GM10266 (cell line): ENCODE data around the gene AKAP9.

ENCODE experiments used
- DNase-seq: peaks from one replicate; pipeline ENCODE4 v3.0.0; 2012; ENCODE audit errors: extremely low spot score
- TF ChIP-seq, protein P1 (sequence below): IDR thresholded peaks from 2 replicates; pipeline ENCODE4 v1.5.1; 2012; ENCODE audit warnings: mild to moderate bottlenecking, low read depth; ENCODE audit not compliant: control insufficient read depth, insufficient read depth; ENCODE audit errors: missing control alignments

The AKAP9 gene

GRCh38 chr7:92051655-92052054, 111.0 kb downstream of the AKAP9 start:
- no peak for DNase-seq
- TF ChIP-seq, protein P1, sequence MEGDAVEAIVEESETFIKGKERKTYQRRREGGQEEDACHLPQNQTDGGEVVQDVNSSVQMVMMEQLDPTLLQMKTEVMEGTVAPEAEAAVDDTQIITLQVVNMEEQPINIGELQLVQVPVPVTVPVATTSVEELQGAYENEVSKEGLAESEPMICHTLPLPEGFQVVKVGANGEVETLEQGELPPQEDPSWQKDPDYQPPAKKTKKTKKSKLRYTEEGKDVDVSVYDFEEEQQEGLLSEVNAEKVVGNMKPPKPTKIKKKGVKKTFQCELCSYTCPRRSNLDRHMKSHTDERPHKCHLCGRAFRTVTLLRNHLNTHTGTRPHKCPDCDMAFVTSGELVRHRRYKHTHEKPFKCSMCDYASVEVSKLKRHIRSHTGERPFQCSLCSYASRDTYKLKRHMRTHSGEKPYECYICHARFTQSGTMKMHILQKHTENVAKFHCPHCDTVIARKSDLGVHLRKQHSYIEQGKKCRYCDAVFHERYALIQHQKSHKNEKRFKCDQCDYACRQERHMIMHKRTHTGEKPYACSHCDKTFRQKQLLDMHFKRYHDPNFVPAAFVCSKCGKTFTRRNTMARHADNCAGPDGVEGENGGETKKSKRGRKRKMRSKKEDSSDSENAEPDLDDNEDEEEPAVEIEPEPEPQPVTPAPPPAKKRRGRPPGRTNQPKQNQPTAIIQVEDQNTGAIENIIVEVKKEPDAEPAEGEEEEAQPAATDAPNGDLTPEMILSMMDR, result no peak

- DNase-seq, result no peak
- TF ChIP-seq, protein P1, result no peak
These were observed 111.5 kb downstream of the AKAP9 start for GRCh38 chr7:92052159-92052558.

GRCh38 chr7:92052684-92053083, 112.0 kb downstream of the AKAP9 start:
- DNase-seq, result no peak

GRCh38 chr7:92053312-92053711, 112.7 kb downstream of the AKAP9 start:
- DNase-seq, result no peak
- TF ChIP-seq, protein P1, result no peak

More at GRCh38 chr7:92052684-92053083, 112.0 kb downstream of the AKAP9 start:
- TF ChIP-seq, protein P1, result no peak

DNA sequence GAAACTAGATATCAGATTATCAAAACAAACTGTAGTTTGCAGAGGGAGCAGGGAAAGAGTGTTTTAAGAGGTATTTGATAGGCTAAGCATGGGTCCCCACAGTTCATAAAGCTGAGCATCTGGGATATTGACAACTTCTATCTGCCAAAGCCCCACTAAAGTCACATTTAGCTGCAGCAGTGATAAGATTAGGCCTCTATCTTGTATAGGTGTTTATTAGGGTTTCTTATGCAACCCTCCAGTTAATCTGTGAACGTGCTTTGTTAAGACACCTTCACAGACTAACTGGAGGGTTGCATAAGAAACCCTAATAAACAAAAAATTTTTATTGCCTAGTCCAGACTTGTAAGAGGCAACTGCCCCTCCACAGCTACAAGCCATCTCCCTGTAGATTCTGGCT, 115.6 kb downstream of the AKAP9 start:
- TF ChIP-seq, protein P1, result no peak
- DNase-seq, result no peak

DNA sequence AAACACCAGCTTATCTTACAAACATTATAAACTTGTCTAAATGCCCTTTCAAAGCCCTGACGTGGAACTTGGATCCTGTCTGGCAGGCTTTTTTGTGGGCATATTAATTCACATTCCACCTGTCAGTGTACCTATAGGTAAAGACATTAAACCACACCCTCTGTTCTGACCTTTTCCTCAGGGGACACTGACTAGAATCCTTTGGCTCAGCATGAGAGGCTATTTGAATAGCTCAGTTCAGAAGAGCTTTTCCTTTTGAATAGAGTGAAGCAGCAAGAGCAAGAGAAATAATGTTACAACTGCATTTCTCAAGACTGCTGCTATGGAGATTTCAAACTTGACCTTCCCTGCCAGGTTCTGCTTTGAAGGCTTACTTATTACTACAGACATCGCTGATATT, 116.7 kb downstream of the AKAP9 start:
- DNase-seq, result no peak
- TF ChIP-seq, protein P1, result no peak

GRCh38 chr7:92058040-92058439, 117.4 kb downstream of the AKAP9 start:
- no peak for DNase-seq
- TF ChIP-seq, protein P1, result no peak
